HCT116 (cell line): ENCODE measurements around the gene CHADL. TPM values are rescaled to one million over a fixed set of nuclear protein-coding genes. Genes with fewer than 3 reads are reported as not detected.

ENCODE experiments used
- ATAC-seq: fragments of 200-7000 bp; cut with Tn5 transposase; 2 replicates; pipeline ENCODE4 v1.9.1; 2020; ENCODE audit warnings: mild to moderate bottlenecking, moderate library complexity
- BruUV-seq: library from RNA; stranded (reverse); fragments of 400-500 nt; replicated peaks from 2 replicates; lab custom pipeline; 2021; lab: Mats Ljungman, UMichigan
- CTCF ChIA-PET: fragments of 300-600 bp; sonication (Branson Sonifier 250); formaldehyde crosslinking; loops from one replicate; lab custom pipeline; 2021; ENCODE audit warnings: antibody characterized with exemption; lab: Charles Lee
- POLR2A ChIA-PET: fragments of 300-600, 350-600 bp; sonication (Branson Sonifier 250); formaldehyde crosslinking; loops from one replicate; lab custom pipeline; 2021; ENCODE audit warnings: antibody characterized with exemption; lab: Charles Lee
- RAD21 ChIA-PET, 2 experiments: fragments of 300-600 bp; sonication (Branson Sonifier 250); formaldehyde crosslinking; loops; one replicate each; lab custom pipeline; 2023; ENCODE audit warnings: low total read pairs in 2 of 2; ENCODE audit not compliant: uncharacterized antibody in 2 of 2, unreplicated experiment in 2 of 2, low non-redundant PET in 1 of 2; lab: Charles Lee
- DNase-seq: peaks from one replicate; pipeline ENCODE4 v3.0.0-alpha.2; 2010; ENCODE audit warnings: low read depth, low spot score
- H2AFZ ChIP-seq: fragments of 200-600 bp; shearing (Covaris generic), sonication (generic); 2 replicates; pipeline ENCODE4 v1.6.1; 2017; ENCODE audit warnings: low read depth, mixed run types, mixed read lengths, antibody characterized with exemption, low read length; ENCODE audit not compliant: poor library complexity, severe bottlenecking
- H3K27ac ChIP-seq: 2 replicates; pipeline ENCODE4 v1.5.1; 2012; ENCODE audit warnings: low read depth, low read length
- H3K27me3 ChIP-seq: fragments of 200-600 bp; sonication (generic); 2 replicates; pipeline ENCODE4 v1.6.1; 2016; ENCODE audit warnings: mixed run types, low read length, mixed read lengths; ENCODE audit not compliant: insufficient read depth
- H3K36me3 ChIP-seq, 2 experiments: fragments of 200-500 bp in 1 of 2; fragments of 200-600 bp in 1 of 2; sonication (Bioruptor generic) in 1 of 2; sonication (generic) in 1 of 2; 2 replicates each; pipeline versions ENCODE4 v1.5.1 to v1.6.1; 2014 to 2016; ENCODE audit warnings: low read length in 2 of 2, inconsistent platforms in 1 of 2, mixed read lengths in 1 of 2, mixed run types in 1 of 2; ENCODE audit not compliant: insufficient read depth in 2 of 2, control insufficient read depth in 1 of 2
- H3K4me1 ChIP-seq, 2 experiments: fragments of 200-600 bp in 1 of 2; sonication (generic) in 1 of 2; 2 replicates each; pipeline versions ENCODE4 v1.5.1 to v1.6.1; 2012 to 2017; ENCODE audit warnings: low read length in 2 of 2, inconsistent platforms in 1 of 2, mild to moderate bottlenecking in 1 of 2, mixed read lengths in 1 of 2, mixed run types in 1 of 2, moderate library complexity in 1 of 2; ENCODE audit not compliant: insufficient read depth in 2 of 2, control insufficient read depth in 1 of 2
- H3K4me2 ChIP-seq: fragments of 200-600 bp; sonication (generic); 2 replicates; pipeline ENCODE4 v1.6.1; 2017; ENCODE audit warnings: mixed run types, low read length, mixed read lengths
- H3K4me3 ChIP-seq, 2 experiments: fragments of 200-600 bp in 1 of 2; sonication (generic) in 1 of 2; replicated peaks in 1 of 2; 2 replicates each; pipeline ENCODE4 v1.5.1; 2011 to 2016; ENCODE audit warnings: low read length in 2 of 2, control low read depth in 1 of 2, low read depth in 1 of 2, mild to moderate bottlenecking in 1 of 2, mixed read lengths in 1 of 2, mixed run types in 1 of 2
- H3K79me2 ChIP-seq: fragments of 200-600 bp; sonication (generic); 2 replicates; pipeline ENCODE4 v1.6.1; 2017; ENCODE audit warnings: mild to moderate bottlenecking, mixed run types, low read length, moderate library complexity, mixed read lengths; ENCODE audit not compliant: insufficient read depth
- H3K9ac ChIP-seq: fragments of 200-600 bp; sonication (generic); 2 replicates; pipeline ENCODE4 v1.6.1; 2016; ENCODE audit warnings: low read length, mixed read lengths
- H3K9me2 ChIP-seq: fragments of 200-600 bp; sonication (generic), shearing (Covaris generic); 2 replicates; pipeline ENCODE4 v1.6.1; 2017; ENCODE audit warnings: mixed run types, mild to moderate bottlenecking, moderate library complexity; ENCODE audit not compliant: insufficient read depth
- H3K9me3 ChIP-seq, 2 experiments: fragments of 200-500 bp in 1 of 2; fragments of 200-600 bp in 1 of 2; sonication (Bioruptor generic) in 1 of 2; sonication (generic) in 1 of 2; 2 replicates each; pipeline ENCODE4 v1.6.1; 2014 to 2017; ENCODE audit warnings: low read length in 2 of 2, mixed read lengths in 2 of 2, inconsistent platforms in 1 of 2, low read depth in 1 of 2, mild to moderate bottlenecking in 1 of 2, mixed run types in 1 of 2, moderate library complexity in 1 of 2; ENCODE audit not compliant: control insufficient read depth in 1 of 2, insufficient read depth in 1 of 2
- H4K20me1 ChIP-seq: fragments of 200-600 bp; sonication (generic), shearing (Covaris generic); 2 replicates; pipeline ENCODE4 v1.6.1; 2017; ENCODE audit warnings: mixed run types, mild to moderate bottlenecking, moderate library complexity; ENCODE audit not compliant: insufficient read depth
- CEBPB ChIP-seq: IDR thresholded peaks from 2 replicates; pipeline ENCODE4 v1.6.1; 2012; ENCODE audit warnings: low read depth
- ELF1 ChIP-seq: IDR thresholded peaks from 2 replicates; pipeline ENCODE4 v1.6.1; 2012; ENCODE audit warnings: low read depth, borderline replicate concordance
- EZH2phosphoT487 ChIP-seq: fragments of 200-600 bp; IDR thresholded peaks from 2 replicates; pipeline ENCODE4 v1.6.1; 2018; ENCODE audit warnings: antibody characterized with exemption, borderline replicate concordance
- FOSL1 ChIP-seq: IDR thresholded peaks from 2 replicates; pipeline ENCODE4 v1.6.1; 2012; ENCODE audit warnings: low read depth
- MAX ChIP-seq: IDR thresholded peaks from 2 replicates; pipeline ENCODE4 v1.6.1; 2012
- REST ChIP-seq: IDR thresholded peaks from 2 replicates; pipeline ENCODE4 v1.6.1; 2012; ENCODE audit warnings: low read depth
- SRF ChIP-seq: IDR thresholded peaks from 2 replicates; pipeline ENCODE4 v1.6.1; 2012; ENCODE audit warnings: low read depth
- YY1 ChIP-seq: IDR thresholded peaks from 2 replicates; pipeline ENCODE4 v1.6.1; 2011; ENCODE audit warnings: low read length, low read depth, moderate library complexity, mild to moderate bottlenecking; ENCODE audit not compliant: insufficient replicate concordance; ENCODE audit errors: extremely low read depth
- ZFX ChIP-seq: fragments of 450-650 bp; IDR thresholded peaks from 2 replicates; pipeline ENCODE4 v1.6.1; 2017
- intact Hi-C: fragments of 100-400 bp; cut with micrococcal nuclease; formaldehyde crosslinking; loops from 2 replicates; pipeline ENCODE4 v1.10.0; 2022
- total RNA-seq: library from RNA; stranded (reverse); gene quantifications from one replicate; pipeline ENCODE4 v1.2.1, GENCODE V29; 2021; ENCODE audit not compliant: unreplicated experiment

CHADL gene
- total RNA-seq, 1 experiment from 2014 or later = 0.47 TPM

DNA sequence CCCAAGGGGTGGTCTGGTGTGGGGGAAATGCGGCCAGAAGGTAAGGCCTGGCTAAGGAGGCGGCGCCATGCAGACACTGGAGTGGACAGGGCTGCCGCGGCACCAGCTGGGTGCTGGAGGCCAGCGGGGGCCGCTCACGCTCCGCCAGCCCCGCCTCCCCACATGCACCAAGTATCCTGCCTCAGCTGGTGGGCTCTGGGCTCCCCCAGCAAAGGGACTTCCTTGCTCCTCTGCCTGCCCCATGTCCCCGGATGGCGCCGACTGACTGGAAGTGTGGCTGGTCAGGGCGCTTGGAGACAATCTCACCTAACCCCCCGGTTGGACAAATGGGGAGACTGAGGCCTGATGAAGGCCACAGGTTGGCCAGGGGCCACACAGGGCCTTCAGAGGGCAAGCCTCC is 7.6 kb upstream of the CHADL start:
- no peak for DNase-seq
- ChIA-PET CTCF (no interaction called here), RAD21 (no interaction called here), POLR2A (interaction anchor here (0.5 kb wide), 1 partner anchor 11 kb away, joined by 3 read pairs; no protein-coding TSS in a partner anchor)
- H4K20me1 ChIP-seq = no peaks in the 10 kb centered on the region
- 0 out of 2 replicates have a peak, but pooled peaks cover 3% of the 10 kb centered on the region for H3K79me2 ChIP-seq
- intact Hi-C loops = no loop called here
- H3K9me3 ChIP-seq = no peaks in the 10 kb centered on the region
- H3K9me2 ChIP-seq = no peaks in the 10 kb centered on the region
- BruUV-seq = no TSS peak
- peaks cover 33 to 71% of the 10 kb centered on the region in 2 experiments for H3K36me3 ChIP-seq
- no peak overlapping the region for H2AFZ ChIP-seq
- H3K4me1 ChIP-seq = no peaks in the 10 kb centered on the region
- no peaks in the 10 kb centered on the region for H3K27me3 ChIP-seq
- no peak overlapping the region for H3K4me3 ChIP-seq
- H3K27ac ChIP-seq = no peak overlapping the region
- no peak overlapping the region for H3K4me2 ChIP-seq
- ATAC-seq = no peak
- H3K9ac ChIP-seq = no peak overlapping the region
- TF ChIP-seq MAX (no peak), ZFX (no peak), YY1 (no peak), ELF1 (no peak), FOSL1 (no peak), SRF (no peak), EZH2phosphoT487 (no peak), CEBPB (no peak), REST (no peak)
